Endodermal cell (in vitro differentiated cells): Measurements from ENCODE around the gene OR13F1. TPM values are rescaled to one million over a fixed set of nuclear protein-coding genes. Genes with fewer than 3 reads are reported as not detected.

ENCODE experiments used
- DNase-seq: peaks from one replicate; pipeline ENCODE4 v3.0.0-alpha.2; 2017
- H3K27ac ChIP-seq: 2 replicates; pipeline ENCODE4 v1.5.1; 2013; ENCODE audit warnings: mild to moderate bottlenecking, low read depth, low read length, moderate library complexity
- H3K27me3 ChIP-seq: 2 replicates; pipeline ENCODE4 v1.6.1; 2013; ENCODE audit warnings: mild to moderate bottlenecking, low read length, moderate library complexity; ENCODE audit not compliant: insufficient read depth, control insufficient read depth, poor library complexity, severe bottlenecking
- H3K36me3 ChIP-seq: 2 replicates; pipeline ENCODE4 v1.7.0; 2013; ENCODE audit warnings: mild to moderate bottlenecking, low read length, moderate library complexity; ENCODE audit not compliant: control insufficient read depth, insufficient read depth
- H3K4me1 ChIP-seq: one replicate; pipeline ENCODE4 v1.7.0; 2013; ENCODE audit warnings: low read length; ENCODE audit not compliant: control insufficient read depth, insufficient read depth
- H3K4me3 ChIP-seq: 2 replicates; pipeline ENCODE4 v1.5.1; 2013; ENCODE audit warnings: mild to moderate bottlenecking, low read length, moderate library complexity
- H3K9ac ChIP-seq: 2 replicates; pipeline ENCODE4 v1.6.1; 2013; ENCODE audit warnings: mild to moderate bottlenecking, low read length, moderate library complexity; ENCODE audit not compliant: poor library complexity, severe bottlenecking; ENCODE audit errors: extremely low read depth
- H3K9me3 ChIP-seq: 2 replicates; pipeline ENCODE4 v1.6.1; 2013; ENCODE audit warnings: mild to moderate bottlenecking, low read length, moderate library complexity; ENCODE audit not compliant: control insufficient read depth
- H3K27ac Mint-ChIP-seq: 2 replicates; pipeline ENCODE4 v1.8.0; 2020; ENCODE audit warnings: mixed read lengths
- H3K27me3 Mint-ChIP-seq: 2 replicates; pipeline ENCODE4 v1.8.0; 2021; ENCODE audit warnings: mild to moderate bottlenecking, mixed read lengths; ENCODE audit not compliant: insufficient read depth
- H3K36me3 Mint-ChIP-seq: 2 replicates; pipeline ENCODE4 v1.8.0; 2020; ENCODE audit warnings: low read depth, mixed read lengths
- H3K4me1 Mint-ChIP-seq: 2 replicates; pipeline ENCODE4 v1.8.0; 2020; ENCODE audit warnings: mixed read lengths
- H3K4me3 Mint-ChIP-seq: 2 replicates; pipeline ENCODE4 v1.8.0; 2020; ENCODE audit warnings: mild to moderate bottlenecking, moderate library complexity, mixed read lengths
- H3K9me3 Mint-ChIP-seq: 2 replicates; pipeline ENCODE4 v1.8.0; 2020; ENCODE audit warnings: mild to moderate bottlenecking, mixed read lengths
- CTCF ChIP-seq: fragments of 200-600 bp; sonication (generic); conservative IDR thresholded peaks from 2 replicates; pipeline ENCODE4 v1.5.0; 2021; ENCODE audit warnings: antibody characterized with exemption, mild to moderate bottlenecking
- WGBS, 2 experiments: methylation state at CpG; one replicate each; pipeline versions ENCODE4 v1.1.5 to v1.1.7; 2013; ENCODE audit warnings: missing lambda C conversion rate in 2 of 2, mixed read lengths in 1 of 2; ENCODE audit not compliant: insufficient coverage in 1 of 2, insufficient read length in 1 of 2; 5-methylcytosine and 5-hydroxymethylcytosine counted together
- total RNA-seq, 2 donors: library from RNA; stranded (reverse); fragmentation: NEBNext Ultra II Directional in 1 of 2; extraction: Animal tissue kit (Norgen Biotek cat#: 25700) in 1 of 2; gene quantifications; 2 replicates in 1 of 2; 3 replicates in 1 of 2; pipeline ENCODE4 v1.2.1, GENCODE V29; 2021

OR13F1 gene
- total RNA-seq, 2 donors from 2014 or later, result not detected

DNA sequence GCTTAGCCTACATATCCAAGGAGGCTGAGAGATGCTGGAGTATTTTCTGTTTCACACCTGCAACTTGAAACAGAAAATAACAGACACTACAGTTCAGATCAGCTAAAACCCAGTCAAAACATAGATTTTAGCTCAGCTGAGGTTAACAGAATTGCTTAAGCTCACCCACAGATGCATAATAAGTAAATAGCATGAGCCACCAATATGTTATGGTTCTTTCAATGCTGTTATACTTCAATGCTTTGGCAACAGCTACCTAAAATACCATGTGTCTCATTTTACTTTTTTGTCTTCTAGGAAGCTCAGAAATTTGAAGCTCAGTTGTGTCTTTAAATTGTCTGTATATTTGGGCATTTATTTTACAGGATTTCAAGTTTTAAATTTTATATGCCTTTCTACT, 35.8 kb upstream of the OR13F1 start:
- peaks cover 9% of the 10 kb centered on the region for H3K9me3 ChIP-seq
- DNase-seq, result no peak
- H3K4me3 Mint-ChIP-seq, result no peak overlapping the region
- H3K4me1 ChIP-seq, result no peaks in the 10 kb centered on the region
- TF ChIP-seq CTCF, result no peak
- H3K27ac ChIP-seq, result no peak overlapping the region
- peaks cover 20% of the 10 kb centered on the region for H3K9me3 Mint-ChIP-seq
- peaks cover 1% of the 10 kb centered on the region for H3K27me3 Mint-ChIP-seq
- no peaks in the 10 kb centered on the region for H3K4me1 Mint-ChIP-seq
- no peak overlapping the region for H3K27ac Mint-ChIP-seq
- H3K36me3 Mint-ChIP-seq, result no peaks in the 10 kb centered on the region
- H3K36me3 ChIP-seq, result no peaks in the 10 kb centered on the region
- no peak overlapping the region for H3K4me3 ChIP-seq
- no peak overlapping the region for H3K9ac ChIP-seq
- no peaks in the 10 kb centered on the region for H3K27me3 ChIP-seq

DNA sequence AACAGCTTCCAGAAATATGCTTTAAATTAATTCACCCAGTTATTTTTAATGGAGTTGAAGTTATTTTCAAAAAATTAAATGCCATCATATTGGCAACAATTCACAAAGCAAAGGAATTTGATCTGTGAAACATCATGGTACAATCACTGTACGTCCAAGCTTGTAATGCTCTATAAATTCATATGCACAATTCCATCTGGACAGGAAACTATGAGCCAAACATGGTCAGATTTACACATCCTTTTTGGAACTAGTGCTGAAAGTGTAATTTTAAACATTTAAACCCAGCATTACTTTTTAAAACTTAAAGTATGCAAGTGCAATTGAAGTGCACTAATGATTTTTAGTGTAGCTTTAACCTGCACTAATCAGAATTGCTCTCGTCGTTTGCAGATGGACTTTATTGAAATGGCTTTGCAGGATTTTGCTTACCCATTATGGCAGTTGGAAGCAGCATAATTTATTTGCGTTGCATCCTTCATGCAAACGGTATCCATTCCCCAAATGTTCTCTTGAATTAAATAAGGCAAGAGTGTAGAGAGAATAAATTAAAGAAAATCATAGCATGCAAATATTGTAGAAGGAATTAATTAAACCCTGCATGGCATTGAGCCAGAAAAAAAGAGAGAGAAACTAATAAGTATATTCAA, 21.0 kb upstream of the OR13F1 start:
- Histone ChIP-seq H3K36me3 (no peaks in the 10 kb centered on the region), H3K4me3 (no peak overlapping the region), H3K9ac (no peak overlapping the region), H3K27ac (no peak overlapping the region), H3K27me3 (no peaks in the 10 kb centered on the region), H3K9me3 (no peaks in the 10 kb centered on the region), H3K4me1 (no peaks in the 10 kb centered on the region)
- Mint-ChIP-seq H3K4me3 (no peak overlapping the region), H3K4me1 (no peaks in the 10 kb centered on the region), H3K36me3 (no peaks in the 10 kb centered on the region), H3K27me3 (no peaks in the 10 kb centered on the region), H3K9me3 (peaks cover 2% of the 10 kb centered on the region), H3K27ac (no peak overlapping the region)
- DNase-seq, result no peak
- WGBS, 2 experiments, result 64 to 78% methylated on average over 3 to 5 of the region's 5 CpGs
- no peak for TF ChIP-seq CTCF

DNA sequence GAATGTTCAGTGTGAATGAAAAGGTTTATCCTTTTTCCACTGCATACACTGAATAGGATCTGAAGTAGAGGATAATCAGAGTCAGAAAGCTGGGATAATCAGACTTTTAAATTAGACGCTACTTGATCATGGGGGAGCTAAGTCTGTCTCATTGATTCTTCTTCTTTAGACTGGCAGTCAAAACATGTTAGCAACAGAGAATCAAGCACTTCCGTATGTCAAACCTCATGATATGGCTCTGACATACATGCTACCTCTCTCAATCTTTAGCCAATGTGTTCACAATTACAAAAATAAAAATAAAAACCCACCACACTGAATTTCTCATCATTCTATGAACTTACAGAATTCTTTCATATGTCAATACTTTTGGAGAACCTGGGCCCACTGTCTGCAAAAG, 19.0 kb upstream of the OR13F1 start:
- Histone ChIP-seq H3K27me3 (no peaks in the 10 kb centered on the region), H3K9ac (no peak overlapping the region), H3K27ac (no peak overlapping the region), H3K9me3 (no peaks in the 10 kb centered on the region), H3K36me3 (no peaks in the 10 kb centered on the region), H3K4me1 (no peaks in the 10 kb centered on the region), H3K4me3 (no peak overlapping the region)
- H3K4me1 Mint-ChIP-seq, result no peaks in the 10 kb centered on the region
- no peaks in the 10 kb centered on the region for H3K36me3 Mint-ChIP-seq
- no peak overlapping the region for H3K4me3 Mint-ChIP-seq
- TF ChIP-seq CTCF, result no peak
- WGBS, 2 experiments, result 80 to 85% methylated on average over 2 of the region's 2 CpGs
- no peak for DNase-seq
- no peak overlapping the region for H3K27ac Mint-ChIP-seq
- no peaks in the 10 kb centered on the region for H3K27me3 Mint-ChIP-seq
- peaks cover 11% of the 10 kb centered on the region for H3K9me3 Mint-ChIP-seq
